ENCODE results near the gene NKX6-1. TPM values are rescaled to one million over a fixed set of nuclear protein-coding genes. Genes with fewer than 3 reads are reported as not detected.

NKX6-1 gene
- total RNA-seq, 1 donor from 2014 or later: not detected

- DNase-seq (ENCODE audit: low spot score): no peak
Observed at GRCh38 chr4:84498203-84498934, 723 bp downstream of the NKX6-1 start.

DNA sequence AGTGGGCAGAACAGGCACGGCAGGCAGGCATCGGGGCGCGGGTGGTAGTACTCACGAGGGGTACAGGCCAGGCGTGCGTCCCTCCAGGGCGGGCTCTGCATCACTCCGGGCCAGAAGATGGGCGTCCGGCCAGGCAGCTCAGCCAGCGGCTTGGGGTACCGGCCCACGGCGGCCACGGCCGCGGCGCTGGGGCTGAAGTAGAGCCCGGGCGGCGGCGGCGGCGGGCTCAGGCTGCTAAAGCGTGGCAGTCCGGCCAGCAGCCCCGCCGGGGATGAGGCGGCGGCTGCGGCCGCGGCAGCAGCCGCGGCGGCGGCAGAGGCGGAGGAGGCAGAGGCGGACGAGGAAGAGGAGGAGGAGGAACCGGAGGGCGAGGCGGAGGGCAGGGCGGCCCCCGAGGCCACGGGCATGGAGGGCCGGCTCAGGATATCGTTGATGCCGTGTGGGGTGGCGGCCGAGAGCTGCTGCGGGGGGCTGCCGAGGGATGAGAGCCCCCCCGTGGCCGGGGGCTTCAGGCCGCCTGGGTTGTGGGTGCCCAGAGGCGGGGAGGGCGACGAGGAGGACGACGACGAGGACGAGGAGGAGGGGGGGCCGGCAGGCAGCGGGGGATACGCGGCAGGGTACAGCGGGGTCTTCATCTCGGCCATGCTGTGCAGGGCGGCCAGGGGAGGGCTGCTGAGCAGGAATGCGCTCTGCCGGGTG, 1.4 kb downstream of the NKX6-1 start:
- no peak for DNase-seq (ENCODE audit: low spot score)

- DNase-seq (ENCODE audit: low spot score): no peak
Observed at GRCh38 chr4:84496706-84497503, 2.2 kb downstream of the NKX6-1 start.

- no peak for DNase-seq (ENCODE audit: low spot score)
Observed at GRCh38 chr4:84496331-84496705, 2.8 kb downstream of the NKX6-1 start.

DNA sequence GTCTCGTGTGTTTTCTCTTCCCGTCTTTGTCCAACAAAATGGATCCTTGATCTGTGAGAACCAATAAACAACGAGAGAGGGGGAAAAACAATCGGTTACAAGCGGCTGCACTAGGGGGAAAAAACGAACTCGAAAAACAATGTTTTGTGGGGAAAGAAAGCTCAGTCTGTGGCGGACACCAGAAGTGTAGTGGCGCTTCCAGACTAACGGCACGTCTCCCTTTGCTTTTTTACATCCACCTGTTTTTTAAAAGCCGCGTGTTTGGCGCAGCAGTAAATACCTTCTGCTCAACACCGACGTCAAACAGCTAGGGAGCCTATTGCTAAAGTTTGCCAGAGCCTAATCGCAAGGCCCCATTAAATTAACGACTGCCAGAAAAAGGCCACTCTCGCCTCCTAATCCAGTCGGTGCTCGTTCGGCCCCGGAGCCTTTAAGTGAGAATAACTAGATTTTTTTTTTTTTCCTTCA, 3.3 kb downstream of the NKX6-1 start:
- no peak for DNase-seq (ENCODE audit: low spot score)

- no peak for DNase-seq (ENCODE audit: low spot score)
Observed at GRCh38 chr4:84495118-84495793, 3.8 kb downstream of the NKX6-1 start.

- DNase-seq (ENCODE audit: low spot score): no peak
Observed at GRCh38 chr4:84494531-84494930, 4.6 kb downstream of the NKX6-1 start.

- DNase-seq (ENCODE audit: low spot score): no peak
Observed at GRCh38 chr4:84494076-84494475, 5.0 kb downstream of the NKX6-1 start.

- DNase-seq (ENCODE audit: low spot score): no peak
Observed at GRCh38 chr4:84493092-84493850, 5.8 kb downstream of the NKX6-1 start.

GRCh38 chr4:84492737-84493091, 6.4 kb downstream of the NKX6-1 start:
- DNase-seq (ENCODE audit: low spot score): no peak

DNA sequence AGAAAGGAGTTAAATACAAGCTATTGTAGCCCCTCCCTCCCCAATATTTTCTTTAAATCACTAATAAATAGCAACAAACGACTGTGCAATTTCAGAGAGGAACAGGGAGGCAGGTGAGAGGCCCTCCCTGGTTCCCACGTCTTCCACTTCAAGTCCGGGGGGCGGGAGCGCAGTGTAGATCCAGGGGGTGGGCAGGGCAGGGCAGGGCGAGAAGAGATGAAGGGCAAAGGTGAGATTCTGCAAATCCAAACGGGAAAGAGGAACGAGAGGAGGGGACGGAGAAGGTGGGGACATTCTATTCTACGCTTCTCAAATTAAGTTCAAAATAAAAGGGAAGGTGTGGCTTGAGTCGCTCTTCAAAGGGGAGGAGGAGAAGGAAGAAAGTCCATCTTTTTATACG, 6.8 kb downstream of the NKX6-1 start:
- DNase-seq (ENCODE audit: low spot score): no peak

DNA sequence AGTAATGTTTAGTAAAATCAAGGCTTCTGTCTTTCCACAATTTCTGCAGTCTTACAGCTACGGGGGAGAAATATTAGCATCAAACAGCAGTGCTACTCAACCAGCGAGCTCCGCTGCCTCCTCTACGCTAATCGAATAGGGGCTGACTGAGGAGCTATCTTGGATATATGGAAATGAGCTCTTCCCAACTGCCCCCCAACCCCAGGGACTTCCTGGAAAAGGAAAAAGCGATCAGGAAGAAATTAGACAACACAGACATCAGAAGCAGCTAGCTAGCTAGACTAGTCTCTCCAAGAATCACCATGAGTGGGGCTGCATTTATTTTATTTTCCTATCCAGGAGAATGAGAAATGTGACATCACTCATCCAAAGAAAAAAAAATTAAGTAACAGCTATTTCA, 7.6 kb downstream of the NKX6-1 start:
- no peak for DNase-seq (ENCODE audit: low spot score)

DNA sequence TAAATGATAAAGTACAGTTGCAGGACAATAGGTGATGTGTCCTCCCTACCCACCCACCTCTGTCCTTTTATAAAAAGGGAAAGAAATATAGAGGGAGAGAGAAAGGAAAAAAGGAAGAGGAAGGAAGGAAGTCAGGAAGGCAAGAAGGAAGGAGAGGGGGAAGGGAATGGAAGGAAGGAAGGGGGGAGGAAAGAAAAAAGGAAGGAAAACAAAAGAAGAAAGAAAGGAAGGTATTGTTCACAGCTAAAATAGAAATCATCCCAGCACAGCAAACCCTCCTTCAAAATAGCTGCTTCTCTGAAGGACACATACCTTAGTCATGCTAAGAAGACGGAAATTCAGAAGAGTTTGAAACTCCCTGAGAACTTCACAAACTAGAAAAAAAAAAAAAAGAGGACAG, 8.4 kb downstream of the NKX6-1 start:
- DNase-seq (ENCODE audit: low spot score): no peak

DNA sequence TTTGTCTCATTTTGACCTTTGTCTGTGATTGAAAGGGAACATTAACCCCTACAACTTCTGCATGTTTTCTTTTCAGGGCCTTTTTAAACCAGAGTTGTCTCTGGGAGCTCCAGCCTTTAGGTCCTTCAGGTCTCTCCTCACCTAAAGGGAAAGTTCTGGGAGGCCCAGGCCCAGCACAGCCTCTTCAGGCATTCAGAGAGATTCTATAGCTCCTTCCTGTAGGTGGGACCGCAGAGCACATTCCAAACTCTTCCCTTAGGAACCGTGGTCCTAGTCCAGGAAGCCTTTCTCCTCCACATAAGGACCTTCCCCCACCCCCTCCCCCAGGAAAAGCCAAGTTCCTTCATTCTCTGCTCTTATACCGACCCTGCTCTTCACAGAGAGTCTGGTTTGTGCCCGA, 14.9 kb downstream of the NKX6-1 start:
- no peak for DNase-seq (ENCODE audit: low spot score)

DNA sequence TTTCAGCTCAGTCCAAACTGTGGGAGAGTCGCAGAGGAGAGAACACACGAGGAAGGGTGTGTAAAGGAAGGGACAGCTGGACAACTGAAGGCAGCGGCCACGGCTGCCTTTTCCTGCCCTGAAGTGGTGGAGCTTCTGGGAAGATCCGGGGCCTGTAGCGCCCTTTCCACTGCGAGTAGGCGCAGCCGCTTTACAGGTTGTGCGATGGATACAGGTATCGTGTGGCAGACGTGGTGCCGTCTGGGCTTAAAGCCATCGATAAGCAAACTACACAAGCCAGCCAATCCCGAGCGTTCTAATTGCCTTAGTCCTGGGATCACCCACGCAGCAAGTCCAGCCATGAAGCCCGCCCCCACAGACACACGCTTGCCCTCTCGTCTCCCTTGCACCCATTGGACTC, 15.4 kb downstream of the NKX6-1 start:
- DNase-seq (ENCODE audit: low spot score): no peak

DNA sequence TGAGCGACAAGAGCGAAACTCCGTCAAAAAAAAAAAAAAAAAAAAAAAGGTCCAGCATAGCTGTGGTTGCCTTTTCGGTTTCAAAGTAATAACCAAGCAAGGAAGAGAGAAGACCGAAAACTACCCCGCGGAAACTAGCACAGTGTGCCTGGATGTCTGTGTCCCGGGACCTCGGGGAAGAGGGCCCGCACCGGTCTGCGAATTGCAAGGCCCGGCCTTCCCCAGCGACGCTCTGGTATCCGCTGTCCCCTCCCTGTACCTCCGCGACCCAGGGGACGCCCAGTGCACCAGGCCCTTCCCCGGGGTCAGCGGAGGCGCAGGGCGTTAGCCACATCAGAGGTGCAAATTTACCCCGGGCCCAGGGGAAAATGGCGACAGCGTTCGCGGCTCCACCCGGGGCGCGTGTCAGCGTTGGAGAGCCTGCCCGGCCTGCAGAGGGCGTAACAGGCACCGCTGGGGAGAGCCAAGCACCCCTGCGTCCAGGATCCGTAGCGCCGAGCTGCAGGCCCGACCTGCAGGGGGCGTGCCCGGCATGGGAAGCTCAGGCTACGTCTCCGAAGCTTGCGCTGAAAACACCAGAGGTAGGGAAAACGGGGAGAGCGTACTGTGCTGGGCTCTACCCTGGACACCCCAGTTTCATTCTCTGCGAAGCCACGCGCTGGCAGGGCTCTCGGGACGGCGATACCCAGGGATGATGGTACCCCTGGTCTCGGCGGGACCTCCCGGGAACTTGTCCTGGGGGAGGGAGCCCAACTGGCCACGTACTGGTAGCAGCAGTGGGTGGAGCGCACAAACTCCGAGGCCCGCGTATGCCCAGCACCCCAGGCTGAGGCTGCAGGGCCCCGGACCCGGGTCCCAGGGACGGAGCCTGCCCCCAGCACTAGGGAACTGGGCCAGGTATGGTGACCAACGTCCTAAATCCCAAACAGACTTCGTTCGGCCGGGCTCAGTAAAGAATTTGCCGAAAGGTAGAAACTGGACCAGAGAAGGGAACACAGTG, 16.2 kb downstream of the NKX6-1 start:
- DNase-seq (ENCODE audit: low spot score): no peak

- no peak for DNase-seq (ENCODE audit: low spot score)
Observed at GRCh38 chr4:84481860-84482245, 17.2 kb downstream of the NKX6-1 start.

- no peak for DNase-seq (ENCODE audit: low spot score)
Observed at GRCh38 chr4:84481077-84481859, 17.8 kb downstream of the NKX6-1 start.

DNA sequence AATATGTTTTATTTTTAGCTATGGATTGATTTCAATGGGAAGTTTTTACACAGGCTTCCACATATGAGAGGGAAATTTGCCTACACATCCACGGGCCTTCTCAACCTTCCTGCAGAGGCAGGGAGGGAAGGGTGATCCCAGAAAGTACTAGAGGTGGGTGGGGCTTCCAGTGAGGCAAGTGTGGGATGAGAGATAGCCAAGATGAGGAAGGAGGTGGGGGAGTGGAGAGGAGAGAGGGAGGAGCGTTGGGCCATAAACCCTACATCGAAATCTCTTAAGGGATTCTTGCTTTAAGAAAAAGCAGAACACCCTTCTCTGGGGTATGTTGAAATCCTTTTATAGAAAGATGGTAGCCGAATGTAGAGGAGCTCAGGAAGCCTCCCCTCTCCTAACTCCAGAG, 19.0 kb downstream of the NKX6-1 start:
- DNase-seq (ENCODE audit: low spot score): no peak
